SK-N-SH treated with all-trans-retinoic acid at 6 μM for 48 hours (cell line): Measurements from ENCODE around the gene SLC37A1.

Source experiments
- CREB5 ChIP-seq: fragments of 250-450 bp; sonication (Bioruptor Pico); IDR thresholded peaks from 2 replicates; pipeline ENCODE4 v1.5.1; 2020; ENCODE audit warnings: low read depth, mild to moderate bottlenecking, moderate library complexity
- CSDC2 ChIP-seq: fragments of 250-450 bp; sonication (Bioruptor Pico); IDR thresholded peaks from 2 replicates; pipeline ENCODE4 v1.5.0; 2020; ENCODE audit warnings: mild to moderate bottlenecking, moderate library complexity
- OSR1 ChIP-seq: fragments of 250-450 bp; sonication (Bioruptor Pico); IDR thresholded peaks from 2 replicates; pipeline ENCODE4 v1.8.0; 2022; ENCODE audit warnings: moderate library complexity, mild to moderate bottlenecking, inconsistent platforms
- RARB ChIP-seq: fragments of 250-450 bp; sonication (Bioruptor Pico); IDR thresholded peaks from 2 replicates; pipeline ENCODE4 v1.8.0; 2021; ENCODE audit warnings: mild to moderate bottlenecking, moderate library complexity
- SNAI2 ChIP-seq: fragments of 250-450 bp; sonication (Bioruptor Pico); IDR thresholded peaks from 2 replicates; pipeline ENCODE4 v1.5.0; 2020; ENCODE audit warnings: mild to moderate bottlenecking, moderate library complexity
- ZFP3 ChIP-seq: fragments of 250-450 bp; sonication (Bioruptor Pico); IDR thresholded peaks from 2 replicates; pipeline ENCODE4 v1.5.0; 2020; ENCODE audit warnings: mild to moderate bottlenecking, moderate library complexity
- ZFP30 ChIP-seq: fragments of 450-650 bp; formaldehyde crosslinking; IDR thresholded peaks from 2 replicates; pipeline ENCODE4 v1.5.0; 2022; ENCODE audit warnings: mild to moderate bottlenecking, moderate library complexity
- ZNF565 ChIP-seq: fragments of 450-650 bp; formaldehyde crosslinking; conservative IDR thresholded peaks from 2 replicates; pipeline ENCODE4 v1.5.0; 2020; ENCODE audit warnings: low read depth, mild to moderate bottlenecking, moderate library complexity
- ZNF8 ChIP-seq: fragments of 450-650 bp; formaldehyde crosslinking; IDR thresholded peaks from 2 replicates; pipeline ENCODE4 v1.5.0; 2020; ENCODE audit warnings: mild to moderate bottlenecking, moderate library complexity

- TF ChIP-seq ZFP3 (CRISPR knock-in tag): no peak
- no peak for TF ChIP-seq ZFP30 (CRISPR knock-in tag)
- no peak for TF ChIP-seq SNAI2 (CRISPR knock-in tag)
- no peak for TF ChIP-seq ZNF8
- TF ChIP-seq ZNF565 (CRISPR knock-in tag): no peak
- no peak for TF ChIP-seq CREB5 (CRISPR knock-in tag)
- no peak for TF ChIP-seq RARB (CRISPR knock-in tag)
- no peak for TF ChIP-seq OSR1
- no peak for TF ChIP-seq CSDC2 (CRISPR knock-in tag)
Observed at GRCh38 chr21:42590431-42591131, 76.9 kb downstream of the SLC37A1 start.
